Measurements from ENCODE around the gene ARHGAP26.

The ARHGAP26 gene

GRCh38 chr5:142769793-142770649, at the start of gene ARHGAP26:
ARHGAP26 (plus strand) TSS chr5:142770377; CDS start chr5:142770762, 385 bp downstream.
- peak; percentile 98 for DNase-seq (ENCODE audit: low spot score)

GRCh38 chr5:142720641-142721271, 49.4 kb upstream of the ARHGAP26 start:
- no peak for DNase-seq (ENCODE audit: low spot score)

GRCh38 chr5:142722146-142722545, 48.0 kb upstream of the ARHGAP26 start:
- DNase-seq (ENCODE audit: low spot score): no peak

- DNase-seq (ENCODE audit: low spot score): no peak
These were observed 47.3 kb upstream of the ARHGAP26 start for GRCh38 chr5:142722896-142723295.

GRCh38 chr5:142724821-142725220, 45.4 kb upstream of the ARHGAP26 start:
- DNase-seq (ENCODE audit: low spot score): no peak

GRCh38 chr5:142725231-142726187, 44.7 kb upstream of the ARHGAP26 start:
- DNase-seq (ENCODE audit: low spot score): no peak

- peak; percentile 59 for DNase-seq (ENCODE audit: low spot score)
These were observed 43.9 kb upstream of the ARHGAP26 start for GRCh38 chr5:142726188-142726731.

GRCh38 chr5:142727735-142728047, 42.5 kb upstream of the ARHGAP26 start:
- no peak for DNase-seq (ENCODE audit: low spot score)

GRCh38 chr5:142735323-142736246, 34.6 kb upstream of the ARHGAP26 start:
- no peak for DNase-seq (ENCODE audit: low spot score)

GRCh38 chr5:142736247-142736632, 33.9 kb upstream of the ARHGAP26 start:
- no peak for DNase-seq (ENCODE audit: low spot score)

- DNase-seq (ENCODE audit: low spot score): no peak
These were observed 33.0 kb upstream of the ARHGAP26 start for GRCh38 chr5:142737179-142737578.

GRCh38 chr5:142740474-142741242, 29.5 kb upstream of the ARHGAP26 start:
- DNase-seq (ENCODE audit: low spot score): peak; percentile 71

- peak; percentile 22 for DNase-seq (ENCODE audit: low spot score)
These were observed 26.4 kb upstream of the ARHGAP26 start for GRCh38 chr5:142743592-142744441.

- no peak for DNase-seq (ENCODE audit: low spot score)
These were observed 24.9 kb upstream of the ARHGAP26 start for GRCh38 chr5:142745268-142745667.

GRCh38 chr5:142746532-142747433, 23.4 kb upstream of the ARHGAP26 start:
- no peak for DNase-seq (ENCODE audit: low spot score)

GRCh38 chr5:142748132-142748531, 22.0 kb upstream of the ARHGAP26 start:
- no peak for DNase-seq (ENCODE audit: low spot score)

GRCh38 chr5:142748568-142749249, 21.5 kb upstream of the ARHGAP26 start:
- DNase-seq (ENCODE audit: low spot score): no peak

GRCh38 chr5:142749321-142749720, 20.9 kb upstream of the ARHGAP26 start:
- DNase-seq (ENCODE audit: low spot score): no peak
